NCI-H2196 treated with DMSO at 0.1 percent for 48 hours (cell line): Measurements from ENCODE around the gene CBLN3.

ENCODE experiments used
- DNase-seq: peaks from one replicate; lab custom pipeline; 2025; ENCODE audit not compliant: unreplicated experiment; lab: John Stamatoyannopoulos, UW

Gene CBLN3

DNA sequence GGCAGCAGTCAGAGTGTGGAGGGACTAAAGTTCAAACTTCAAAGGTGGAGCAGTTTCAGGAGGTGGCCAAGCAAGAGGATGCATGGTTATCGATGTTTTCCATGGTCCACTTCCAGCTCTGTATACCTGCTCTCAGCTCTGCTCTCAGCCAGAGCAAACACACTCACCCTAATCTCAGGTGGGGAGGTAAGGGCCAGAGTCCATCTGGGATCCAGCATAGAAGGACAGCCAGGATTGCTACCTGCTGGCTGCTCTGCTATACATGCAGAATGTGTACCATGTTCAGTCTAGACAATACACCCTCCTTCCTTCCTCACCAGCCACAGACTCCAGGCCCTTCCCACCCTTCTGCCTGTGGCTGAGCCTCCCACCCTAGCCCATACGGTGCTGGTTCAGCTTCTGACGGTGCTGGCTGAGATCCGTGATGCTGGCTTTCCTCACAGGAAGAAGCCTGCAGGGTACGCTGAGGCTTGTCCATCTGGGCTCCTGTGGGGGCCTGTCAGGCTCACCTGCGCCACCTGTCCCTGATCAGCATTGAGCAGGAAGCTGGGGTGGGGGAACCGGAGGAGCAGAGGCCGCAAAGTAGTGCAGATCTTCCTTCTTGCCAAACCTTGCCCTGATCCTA lies 2.4 kb downstream of the CBLN3 start:
- no peak for DNase-seq

DNA sequence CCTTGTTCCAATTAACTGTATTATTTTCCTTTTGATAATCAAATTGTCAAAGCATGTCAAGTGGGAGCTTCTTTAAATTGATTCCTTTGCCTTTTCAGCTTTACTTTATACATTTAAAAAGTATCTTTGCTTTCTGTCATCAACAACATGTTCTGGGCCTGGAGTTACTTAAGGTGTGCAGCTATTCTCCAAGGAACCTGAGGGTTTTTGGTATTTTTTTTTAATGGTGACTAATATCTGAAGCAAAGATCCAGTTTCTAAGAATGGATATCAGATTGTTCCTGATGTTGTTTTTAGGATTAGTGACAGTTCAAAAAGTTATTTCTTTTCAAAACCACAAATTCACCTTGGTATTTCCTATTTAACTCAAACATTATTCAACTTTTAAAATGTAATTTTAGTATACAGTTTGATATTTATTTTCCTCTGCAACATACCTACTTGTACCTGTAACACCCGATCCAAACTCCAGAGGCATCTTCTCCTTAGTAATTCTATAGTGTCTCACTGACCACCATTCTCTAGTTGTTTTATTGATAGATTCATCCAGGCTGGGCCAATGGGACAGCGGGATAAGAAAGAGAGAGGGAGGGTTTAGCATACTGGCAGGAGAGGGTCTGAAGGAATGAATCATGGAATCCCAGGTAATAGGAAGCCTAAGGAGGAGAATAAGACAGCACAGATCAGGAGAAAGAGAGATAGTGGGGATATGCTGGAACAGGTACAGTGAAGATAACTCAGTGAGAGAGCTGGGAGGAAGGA lies 3.1 kb downstream of the CBLN3 start:
- no peak for DNase-seq

DNA sequence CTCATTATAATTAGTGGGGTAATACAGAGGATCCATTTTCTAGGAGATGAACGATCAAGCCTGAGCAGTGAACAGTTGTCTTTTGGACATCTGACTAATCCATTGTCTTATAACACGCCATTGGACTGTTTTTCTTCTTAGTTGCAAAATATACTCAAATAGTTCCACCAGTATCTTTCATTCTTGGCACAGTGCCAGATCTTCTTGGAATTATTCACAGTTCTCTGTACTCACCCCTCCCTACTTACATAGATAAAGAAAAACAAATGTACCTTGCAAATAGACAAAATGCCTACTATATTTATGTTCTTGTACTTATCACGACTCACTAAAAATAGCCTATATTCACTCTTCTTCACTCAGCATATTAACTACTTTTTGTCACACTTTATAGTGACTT lies 3.8 kb downstream of the CBLN3 start:
- no peak for DNase-seq

DNA sequence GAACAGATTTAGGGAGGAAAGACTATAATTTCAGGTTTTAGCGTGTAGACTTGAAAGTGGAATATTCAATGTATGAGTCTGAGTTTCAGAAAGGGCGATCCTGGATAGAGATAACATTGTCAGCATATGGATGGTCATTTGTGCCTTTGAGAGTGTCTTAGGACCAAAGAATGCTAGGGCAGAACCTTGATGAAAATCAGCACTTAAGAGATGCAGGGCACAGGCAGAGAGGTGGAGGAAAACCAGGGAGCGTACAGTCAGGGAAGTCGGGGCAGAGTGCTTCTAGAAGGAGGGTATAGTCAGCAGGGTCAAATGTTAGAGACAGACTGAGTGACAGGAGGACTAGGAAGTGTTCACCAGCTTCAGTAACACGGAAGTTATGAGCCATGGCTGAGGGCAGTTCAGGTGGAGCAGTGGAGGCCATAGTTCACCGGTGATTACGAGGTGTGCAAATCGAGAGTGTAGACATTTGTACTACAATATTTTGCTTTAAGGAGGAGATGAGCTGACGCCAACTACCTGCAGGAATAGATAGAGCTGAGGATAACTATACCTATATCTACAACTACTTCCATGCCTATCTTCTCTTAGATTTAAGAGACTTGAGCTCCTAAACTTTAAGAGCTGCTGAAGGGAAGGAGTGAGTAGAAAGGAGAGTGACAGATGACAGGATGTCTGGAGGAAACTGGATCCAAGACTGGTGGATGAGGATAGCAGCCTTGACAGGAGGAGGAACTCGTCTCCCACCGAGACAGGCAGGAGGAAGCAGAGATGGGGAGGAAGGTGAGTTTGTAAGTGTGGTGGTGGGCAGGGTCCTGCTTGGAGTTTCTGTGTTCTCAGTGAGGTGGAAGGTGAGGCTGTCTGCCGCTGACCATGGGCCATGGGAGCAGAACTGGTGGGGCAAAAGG lies 6.5 kb downstream of the CBLN3 start:
- DNase-seq: no peak

DNA sequence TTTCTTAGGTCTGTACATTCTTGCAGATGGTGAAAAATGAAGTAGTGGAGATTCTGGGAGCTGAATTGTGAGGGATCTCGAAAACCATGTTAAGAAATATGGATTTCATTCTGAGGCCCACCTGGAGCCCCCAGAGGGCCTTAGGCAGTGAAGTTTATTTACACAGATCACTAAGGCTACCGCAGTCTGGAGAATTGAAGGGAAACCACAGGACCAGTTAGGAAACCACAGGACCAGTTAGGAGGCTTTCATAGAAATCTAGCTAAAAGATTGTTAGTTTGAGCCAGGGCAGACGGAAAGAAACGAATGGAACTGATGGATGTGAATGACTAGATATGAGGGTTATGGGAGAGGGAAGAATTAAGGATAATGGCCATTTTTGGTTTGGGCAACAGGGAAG lies 7.2 kb downstream of the CBLN3 start:
- no peak for DNase-seq

DNA sequence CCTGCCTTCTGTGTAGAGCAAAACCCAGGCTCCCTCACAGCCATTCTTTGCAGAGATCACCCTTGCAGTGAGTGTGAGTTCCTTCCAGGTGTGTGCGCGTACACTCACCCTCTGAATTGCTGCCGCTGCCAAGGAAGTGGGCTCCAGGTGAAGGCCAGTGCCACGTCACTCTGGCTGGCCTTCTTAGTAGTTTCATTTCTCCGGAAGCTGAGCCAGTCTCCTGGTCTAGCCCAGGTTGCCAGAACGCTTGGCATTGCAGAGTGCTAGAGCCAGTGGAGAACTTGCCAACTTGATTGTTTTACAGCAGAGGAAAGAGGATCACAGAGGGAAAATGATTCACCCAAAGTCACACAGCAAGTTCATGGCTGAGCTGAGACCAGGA lies 11.0 kb downstream of the CBLN3 start:
- DNase-seq: no peak

DNA sequence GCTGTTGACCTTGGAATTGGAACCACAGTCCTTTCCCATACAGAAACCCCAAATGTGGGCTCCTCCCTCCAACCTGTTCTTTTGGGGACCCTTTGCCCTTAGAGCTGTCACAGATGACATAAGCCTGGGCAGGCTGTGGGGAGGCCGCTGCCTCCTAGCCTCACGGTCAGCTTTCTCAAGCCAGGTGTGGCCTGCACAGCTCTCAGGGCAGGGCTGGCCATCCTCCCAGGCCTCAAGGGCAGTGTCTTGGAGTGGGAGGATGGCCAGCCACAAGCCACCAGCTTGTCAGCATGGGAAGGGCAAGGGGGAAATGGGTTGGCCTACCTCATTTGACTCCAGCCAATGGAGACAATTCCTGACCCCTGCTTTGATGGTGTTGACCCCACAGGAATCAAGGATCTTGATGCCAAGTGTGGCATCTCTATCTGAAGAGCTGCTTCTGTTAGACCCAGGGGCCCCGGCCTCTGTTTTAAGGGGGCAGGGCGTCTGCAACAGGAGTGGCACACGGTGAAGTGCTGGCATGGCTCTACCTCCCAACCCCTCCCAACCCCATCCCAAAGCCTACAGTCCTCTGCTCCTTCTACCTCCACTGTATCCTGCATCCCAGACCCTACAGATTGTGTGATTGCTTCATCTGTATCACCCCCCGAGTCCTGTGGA lies 11.5 kb downstream of the CBLN3 start:
- no peak for DNase-seq

DNA sequence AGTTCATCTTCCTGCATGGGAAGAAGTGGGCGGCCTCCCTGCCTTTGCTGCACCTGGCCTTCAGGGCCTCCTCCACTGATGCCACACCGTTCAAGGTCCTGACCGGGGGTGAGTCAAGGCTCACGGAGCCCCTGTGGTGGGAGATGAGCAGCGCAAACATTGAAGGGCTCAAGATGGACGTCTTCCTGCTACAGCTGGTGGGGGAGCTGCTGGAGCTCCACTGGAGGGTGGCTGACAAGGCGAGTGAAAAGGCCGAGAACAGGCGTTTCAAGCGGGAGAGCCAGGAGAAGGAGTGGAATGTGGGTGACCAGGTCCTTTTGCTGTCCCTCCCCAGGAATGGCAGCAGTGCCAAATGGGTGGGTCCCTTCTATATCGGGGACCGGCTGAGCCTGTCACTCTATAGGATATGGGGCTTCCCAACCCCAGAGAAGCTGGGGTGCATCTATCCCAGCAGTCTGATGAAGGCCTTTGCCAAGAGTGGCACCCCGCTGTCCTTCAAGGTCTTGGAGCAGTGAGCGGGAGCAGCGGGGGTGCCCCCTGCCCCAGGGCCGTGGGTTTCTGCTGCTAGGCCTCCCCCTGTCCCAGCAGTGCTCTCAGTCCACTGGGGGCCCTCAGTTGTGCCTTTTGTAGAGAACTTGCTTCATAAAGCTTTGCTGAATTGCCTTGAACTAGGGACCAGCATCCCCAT lies 12.4 kb downstream of the CBLN3 start:
- no peak for DNase-seq

DNA sequence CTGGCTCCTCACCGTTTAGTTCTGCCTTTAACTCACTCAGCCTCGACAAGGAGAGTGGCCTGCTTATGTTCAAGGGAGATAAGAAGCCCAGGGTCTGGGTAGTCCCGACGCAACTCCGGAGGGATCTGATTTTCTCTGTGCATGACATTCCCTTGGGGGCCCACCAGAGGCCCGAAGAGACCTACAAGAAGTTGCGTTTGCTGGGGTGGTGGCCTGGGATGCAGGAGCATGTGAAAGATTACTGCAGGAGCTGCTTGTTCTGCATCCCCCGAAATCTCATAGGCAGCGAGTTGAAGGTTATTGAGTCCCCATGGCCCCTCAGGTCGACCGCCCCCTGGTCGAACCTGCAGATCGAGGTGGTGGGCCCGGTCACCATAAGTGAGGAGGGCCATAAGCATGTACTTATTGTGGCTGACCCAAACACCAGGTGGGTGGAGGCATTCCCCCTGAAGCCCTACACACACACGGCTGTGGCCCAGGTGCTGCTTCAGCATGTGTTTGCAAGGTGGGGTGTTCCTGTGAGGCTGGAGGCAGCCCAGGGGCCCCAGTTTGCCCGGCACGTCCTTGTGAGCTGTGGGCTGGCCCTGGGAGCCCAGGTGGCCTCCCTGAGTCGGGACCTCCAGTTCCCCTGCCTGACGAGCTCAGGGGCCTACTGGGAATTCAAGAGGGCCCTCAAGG lies 13.1 kb downstream of the CBLN3 start:
- no peak for DNase-seq

DNA sequence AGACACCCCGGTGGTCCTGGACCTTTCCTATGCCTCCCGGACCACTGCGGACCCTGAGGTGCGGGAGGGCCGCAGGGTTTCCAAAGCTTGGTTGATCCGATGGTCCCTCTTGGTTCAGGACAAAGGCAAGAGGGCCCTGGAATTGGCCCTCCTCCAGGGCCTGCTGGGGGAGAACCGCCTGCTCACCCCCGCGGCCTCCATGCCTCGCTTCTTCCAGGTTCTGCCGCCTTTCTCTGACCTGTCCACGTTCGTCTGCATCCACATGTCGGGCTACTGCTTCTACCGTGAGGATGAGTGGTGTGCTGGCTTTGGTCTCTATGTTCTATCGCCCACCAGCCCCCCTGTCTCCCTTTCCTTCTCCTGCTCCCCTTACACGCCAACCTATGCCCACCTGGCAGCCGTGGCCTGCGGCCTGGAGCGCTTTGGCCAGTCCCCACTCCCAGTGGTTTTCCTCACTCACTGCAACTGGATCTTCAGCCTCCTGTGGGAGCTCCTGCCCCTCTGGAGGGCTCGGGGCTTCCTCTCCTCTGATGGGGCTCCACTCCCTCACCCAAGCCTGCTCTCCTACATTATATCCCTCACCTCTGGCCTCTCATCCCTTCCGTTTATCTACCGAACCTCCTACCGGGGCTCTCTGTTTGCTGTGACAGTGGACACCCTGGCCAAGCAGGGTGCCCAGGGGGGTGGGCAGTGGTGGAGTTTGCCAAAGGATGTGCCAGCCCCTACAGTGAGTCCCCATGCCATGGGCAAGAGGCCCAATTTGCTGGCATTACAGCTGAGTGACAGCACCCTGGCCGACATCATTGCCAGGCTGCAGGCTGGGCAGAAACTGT lies 13.8 kb downstream of the CBLN3 start:
- DNase-seq: no peak

DNA sequence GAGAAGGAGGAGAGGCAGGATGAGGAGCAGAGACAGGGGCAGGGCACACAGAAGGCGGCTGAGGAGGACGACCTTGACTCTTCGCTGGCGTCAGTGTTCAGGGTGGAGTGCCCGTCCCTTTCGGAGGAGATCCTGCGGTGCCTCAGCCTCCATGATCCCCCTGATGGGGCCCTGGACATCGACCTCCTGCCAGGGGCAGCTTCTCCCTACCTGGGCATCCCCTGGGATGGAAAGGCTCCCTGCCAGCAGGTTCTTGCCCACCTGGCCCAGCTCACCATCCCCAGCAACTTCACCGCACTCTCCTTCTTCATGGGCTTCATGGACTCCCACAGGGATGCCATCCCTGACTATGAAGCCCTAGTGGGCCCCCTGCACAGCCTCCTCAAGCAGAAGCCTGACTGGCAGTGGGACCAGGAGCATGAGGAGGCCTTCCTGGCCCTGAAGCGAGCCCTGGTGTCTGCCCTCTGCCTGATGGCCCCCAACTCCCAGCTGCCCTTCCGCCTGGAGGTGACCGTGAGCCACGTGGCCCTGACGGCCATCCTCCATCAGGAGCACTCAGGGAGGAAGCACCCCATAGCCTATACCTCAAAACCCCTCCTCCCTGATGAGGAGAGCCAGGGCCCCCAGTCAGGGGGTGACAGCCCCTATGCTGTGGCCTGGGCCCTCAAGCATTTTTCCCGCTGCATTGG lies 14.6 kb downstream of the CBLN3 start:
- DNase-seq: no peak

DNA sequence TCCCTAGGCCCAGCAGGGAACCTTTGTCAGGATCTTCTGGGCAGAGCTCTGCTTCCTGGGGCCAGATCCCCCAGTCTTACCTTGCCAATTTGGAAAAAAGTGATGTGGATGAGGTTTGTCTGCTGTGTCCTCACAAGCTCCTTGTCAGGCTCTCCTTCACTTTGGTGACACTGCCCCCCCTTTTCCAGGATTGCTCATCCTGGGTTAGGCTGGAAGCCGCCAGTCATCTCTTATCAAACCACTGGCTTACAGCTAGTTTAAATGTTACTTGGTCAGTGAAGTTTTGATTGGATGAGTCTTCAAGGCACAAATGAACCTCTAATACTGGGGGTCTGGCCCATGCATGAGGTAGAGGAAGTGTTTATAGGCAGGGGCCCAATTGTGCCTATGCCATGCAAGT lies 15.4 kb downstream of the CBLN3 start:
- no peak for DNase-seq

DNA sequence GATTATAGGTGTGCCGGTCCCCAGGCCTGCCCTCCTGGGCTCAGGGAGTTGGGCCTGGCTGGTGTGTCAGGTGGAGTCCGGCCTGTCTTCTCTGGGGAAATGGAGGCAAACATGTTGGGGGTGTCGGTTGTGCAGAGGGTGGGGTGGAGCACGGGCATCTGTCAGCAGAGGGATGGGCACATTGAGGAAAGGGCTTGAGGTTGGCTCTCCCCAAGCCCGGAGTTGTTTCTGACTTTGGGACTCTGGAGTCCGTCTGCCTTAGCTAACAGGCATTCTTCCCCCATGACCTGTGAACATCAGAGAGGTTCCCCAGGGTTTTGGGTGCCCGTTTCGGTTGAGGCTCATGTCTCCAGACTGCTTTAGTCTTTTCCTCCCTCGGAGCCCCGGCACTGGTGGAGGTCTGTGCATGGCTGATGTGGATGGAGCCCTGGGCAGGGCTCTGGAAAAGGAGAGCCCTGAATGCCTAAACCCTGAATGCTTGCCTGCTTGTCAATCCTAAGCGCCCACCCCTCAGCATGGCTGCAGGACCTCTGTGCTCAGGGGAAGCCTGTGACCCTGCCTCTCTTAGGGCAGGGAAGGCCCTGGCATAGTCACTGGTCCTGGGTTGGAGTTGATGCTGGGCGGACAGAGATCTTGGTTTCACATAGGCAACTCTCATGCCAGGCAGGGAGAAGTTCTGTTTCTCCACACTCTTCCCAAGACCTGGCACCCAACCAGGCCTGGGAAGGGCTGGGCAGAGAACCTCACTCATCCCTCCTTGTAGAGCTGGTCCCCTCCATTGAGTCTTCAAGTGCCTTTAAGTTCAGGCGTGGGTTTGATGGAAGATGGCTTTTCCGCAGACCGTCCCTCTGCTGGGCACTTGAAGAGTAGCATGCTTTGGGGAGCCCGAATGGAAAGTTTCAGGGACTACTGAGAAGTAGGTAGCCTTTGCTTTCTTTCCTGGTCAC lies 17.8 kb downstream of the CBLN3 start:
- no peak for DNase-seq

DNA sequence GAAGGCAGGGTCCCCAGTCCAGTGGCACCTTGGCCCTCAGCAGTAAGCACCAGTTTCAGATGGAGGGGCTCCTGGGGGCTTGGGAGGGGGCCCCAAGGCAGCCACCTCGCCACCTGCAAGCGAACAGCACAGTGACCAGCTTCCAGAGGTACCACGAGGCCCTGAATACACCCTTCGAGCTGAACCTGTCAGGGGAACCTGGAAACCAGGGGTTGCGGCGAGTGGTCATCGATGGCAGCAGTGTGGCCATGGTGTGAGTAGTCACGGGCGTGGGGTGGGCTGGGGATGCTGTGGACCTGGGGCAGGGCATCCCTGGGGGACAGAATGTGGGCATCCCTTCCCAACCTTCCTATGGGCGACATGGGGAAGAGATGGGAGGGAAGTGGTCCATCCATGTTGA lies 19.5 kb downstream of the CBLN3 start:
- DNase-seq: no peak

DNA sequence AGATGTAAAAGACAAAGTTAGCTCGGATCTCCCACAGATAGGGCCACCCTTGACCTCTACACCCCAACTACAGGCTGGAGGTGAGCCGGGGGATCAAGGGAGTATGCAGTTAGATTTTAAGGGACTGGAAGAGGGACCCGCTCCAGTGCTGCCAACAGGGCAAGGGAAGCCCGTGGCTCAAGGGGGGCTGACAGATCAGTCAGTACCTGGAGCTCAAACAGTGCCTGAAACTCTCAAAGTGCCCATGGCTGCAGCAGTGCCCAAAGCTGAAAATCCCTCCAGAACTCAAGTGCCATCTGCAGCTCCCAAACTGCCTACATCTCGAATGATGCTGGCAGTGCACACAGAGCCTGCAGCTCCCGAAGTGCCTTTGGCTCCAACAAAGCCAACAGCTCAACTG lies 20.3 kb downstream of the CBLN3 start:
- DNase-seq: no peak

DNA sequence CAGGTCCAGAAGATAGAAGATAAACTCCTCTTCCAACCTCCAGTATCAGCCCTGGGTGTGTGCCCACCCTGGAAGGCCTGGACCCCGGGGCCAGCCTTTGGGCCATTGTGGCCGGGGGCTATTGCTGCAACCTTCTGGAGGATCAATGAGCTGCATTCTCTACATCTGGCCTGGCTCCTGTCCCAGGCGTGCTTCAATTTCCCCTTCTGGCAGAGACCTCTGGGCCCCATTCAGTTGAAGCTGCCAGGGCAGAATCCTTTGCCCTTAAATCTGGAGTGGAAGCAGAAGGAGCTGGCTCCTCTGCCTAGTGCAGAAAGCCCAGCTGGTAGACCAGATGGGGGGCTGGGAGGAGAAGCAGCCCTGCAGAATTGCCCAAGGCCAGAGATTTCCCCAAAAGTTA lies 20.7 kb downstream of the CBLN3 start:
- DNase-seq: no peak

DNA sequence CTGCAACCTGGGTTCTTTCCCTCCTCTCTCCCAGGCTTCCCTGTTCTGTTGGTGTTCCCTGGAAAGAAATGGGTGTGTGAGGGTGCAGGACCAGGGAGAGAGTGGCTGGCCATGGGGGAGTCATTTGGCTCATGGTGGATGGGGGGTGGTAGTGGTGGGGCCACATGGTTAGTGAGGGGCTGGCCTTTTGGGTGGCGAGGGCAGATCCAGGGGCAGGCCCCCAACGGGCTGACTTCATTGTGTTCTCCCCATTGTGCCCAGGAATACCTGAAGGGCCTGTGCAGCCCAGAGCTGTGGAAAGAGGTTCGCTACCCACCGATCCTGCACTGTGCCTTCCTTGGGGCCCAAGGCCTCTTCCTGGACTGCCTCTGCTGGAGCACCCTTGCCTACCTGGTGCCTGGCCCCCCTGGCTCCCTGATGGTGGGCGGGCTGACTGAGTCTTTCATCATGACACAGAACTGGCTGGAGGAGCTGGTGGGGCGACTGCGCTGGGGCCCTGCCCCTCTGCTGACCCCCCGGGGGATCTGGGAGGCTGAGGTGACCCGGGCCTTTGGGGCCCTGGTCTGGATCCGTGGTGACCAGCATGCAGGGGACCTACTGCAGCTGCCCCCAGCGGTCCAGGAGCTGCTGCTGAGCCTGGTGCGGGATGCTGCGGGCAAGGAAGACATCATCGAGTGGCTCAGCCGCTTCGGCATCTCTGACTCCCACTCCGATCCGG lies 21.7 kb downstream of the CBLN3 start:
- no peak for DNase-seq
